Measurements from ENCODE around the gene CKS2.
"Not testable (repeated sequence)": the region's sequence is repeated elsewhere in the genome, so short reads cannot be mapped to it uniquely, and the experiment has no call there.

Gene CKS2

DNA sequence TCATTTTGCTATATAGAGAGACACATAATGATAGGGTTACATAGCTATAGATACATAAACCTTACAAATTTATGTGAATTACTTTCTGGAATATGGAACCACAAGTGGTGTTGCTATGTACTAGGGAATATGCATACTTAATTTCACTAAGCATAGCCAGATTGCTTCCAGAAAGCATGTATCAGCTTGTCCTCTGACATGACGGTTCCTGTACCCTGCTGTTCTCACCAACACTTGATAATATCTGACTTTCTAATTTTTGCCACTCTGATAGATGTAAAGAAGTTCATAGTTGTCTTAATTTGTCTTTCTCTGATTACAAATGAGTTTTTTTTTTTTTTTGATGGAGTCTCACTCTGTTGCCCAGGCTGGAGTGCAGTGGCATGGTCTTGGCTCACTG is 18.0 kb upstream of the CKS2 start:
- no peak for DNase-seq (ENCODE audit: low read depth)
- no peak for TF ChIP-seq POLR2A (IDR thresholded peaks at IDR 0.05; ENCODE audit: extremely low read depth, insufficient read length)
- no peak for TF ChIP-seq MYC (IDR thresholded peaks at IDR 0.05; ENCODE audit: low read depth, low read length)
- TF ChIP-seq CTCF (IDR thresholded peaks at IDR 0.05; ENCODE audit: low read depth, low read length): no peak
- TF ChIP-seq, protein P1, sequence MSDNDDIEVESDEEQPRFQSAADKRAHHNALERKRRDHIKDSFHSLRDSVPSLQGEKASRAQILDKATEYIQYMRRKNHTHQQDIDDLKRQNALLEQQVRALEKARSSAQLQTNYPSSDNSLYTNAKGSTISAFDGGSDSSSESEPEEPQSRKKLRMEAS (IDR thresholded peaks at IDR 0.05; ENCODE audit: low read depth, low read length): no peak

DNA sequence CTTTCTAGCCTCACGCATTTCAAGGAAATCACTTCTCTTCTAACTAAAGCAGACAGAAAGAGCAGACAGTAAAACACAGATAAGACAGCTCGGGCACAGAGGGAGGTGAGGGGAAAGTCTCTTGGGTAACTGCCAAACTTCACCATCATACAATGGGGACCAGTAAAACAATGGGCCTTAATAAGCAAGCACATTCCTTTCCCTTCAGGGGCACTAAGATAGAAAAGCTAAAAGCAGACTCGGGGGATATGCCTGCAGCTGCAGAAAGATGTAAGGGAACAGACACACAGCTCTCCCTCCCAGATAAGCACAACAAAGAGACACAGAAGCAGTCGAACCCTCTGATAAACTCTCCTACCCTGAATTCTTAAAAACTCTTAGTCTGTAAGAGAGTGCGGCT is 15.6 kb upstream of the CKS2 start:
- TF ChIP-seq POLR2A (IDR thresholded peaks at IDR 0.05; ENCODE audit: extremely low read depth, insufficient read length) (no peak), CTCF (IDR thresholded peaks at IDR 0.05; ENCODE audit: low read depth, low read length) (no peak), MYC (IDR thresholded peaks at IDR 0.05; ENCODE audit: low read depth, low read length) (no peak)
- TF ChIP-seq, protein P1 (IDR thresholded peaks at IDR 0.05; ENCODE audit: low read depth, low read length): no peak
- no peak overlapping the region for H3K4me3 ChIP-seq (ENCODE audit: low read depth, low read length)
- DNase-seq (ENCODE audit: low read depth): no peak

More for the DNA sequence above, 18.0 kb upstream of the CKS2 start:
- H3K4me3 ChIP-seq (ENCODE audit: low read depth, low read length): no peak overlapping the region

DNA sequence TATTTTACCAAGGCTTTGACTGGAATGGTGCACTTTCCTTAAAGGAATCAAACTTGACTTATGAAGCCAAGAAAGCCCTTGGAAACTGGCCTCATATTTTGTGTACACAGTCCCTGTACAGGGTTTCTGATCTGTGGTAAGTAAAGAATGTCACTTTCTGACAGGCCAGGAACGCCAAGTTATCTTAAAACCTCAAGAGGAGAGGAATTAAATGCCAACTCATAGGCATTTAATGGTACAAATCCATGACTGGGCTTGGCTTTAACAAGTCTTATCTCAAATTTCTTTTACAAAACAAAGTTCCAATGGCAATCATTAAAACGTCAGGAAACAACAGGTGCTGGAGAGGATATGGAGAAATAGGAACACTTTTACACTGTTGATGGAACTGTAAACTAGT is 9.0 kb upstream of the CKS2 start:
- H3K4me3 ChIP-seq (ENCODE audit: low read depth, low read length); DNase-seq (ENCODE audit: low read depth): not testable (repeated sequence)

DNA sequence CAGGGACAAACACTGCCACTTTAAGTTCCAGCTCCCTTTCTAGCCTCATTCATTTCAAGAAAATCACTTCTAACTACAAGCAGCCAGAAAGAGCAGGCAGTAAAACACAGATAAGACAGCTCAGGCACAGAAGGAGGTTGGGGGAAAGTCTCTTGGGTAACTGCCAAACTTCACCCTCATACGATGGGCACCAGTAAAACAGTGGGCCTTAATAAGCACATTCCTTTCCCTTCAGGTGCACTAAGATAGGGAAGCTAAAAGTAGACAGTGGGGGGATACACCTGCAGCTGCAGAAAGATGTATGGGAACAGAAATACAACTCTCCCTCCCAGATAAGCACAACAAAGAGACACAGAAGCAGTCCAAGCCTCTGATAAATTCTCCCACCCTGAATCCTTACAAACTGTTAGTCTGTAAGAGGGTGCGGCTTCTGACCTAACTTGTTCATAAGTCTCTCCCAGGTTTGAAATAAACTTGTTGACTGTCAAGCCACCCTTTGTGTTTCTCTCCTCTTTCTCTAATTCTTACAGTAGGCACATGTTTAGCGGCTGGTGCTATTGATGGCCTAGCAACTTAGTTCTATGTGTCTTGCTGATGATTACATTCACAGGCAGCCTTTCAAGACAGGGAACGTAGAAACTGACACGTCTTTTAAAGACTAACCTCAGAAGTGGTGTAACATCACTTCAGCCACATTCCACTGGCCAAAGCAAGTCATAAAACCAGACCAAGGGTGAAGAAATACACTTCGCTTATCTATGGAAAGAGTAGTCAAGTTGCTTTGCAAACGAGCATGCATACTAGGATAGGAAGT is 6.8 kb upstream of the CKS2 start:
- TF ChIP-seq CTCF (IDR thresholded peaks at IDR 0.05; ENCODE audit: low read depth, low read length) (no peak), POLR2A (IDR thresholded peaks at IDR 0.05; ENCODE audit: extremely low read depth, insufficient read length) (peak; percentile 34), MYC (IDR thresholded peaks at IDR 0.05; ENCODE audit: low read depth, low read length) (peak; percentile 72)
- TF ChIP-seq, protein P1 (IDR thresholded peaks at IDR 0.05; ENCODE audit: low read depth, low read length): peak; percentile 74
- H3K4me3 ChIP-seq (ENCODE audit: low read depth, low read length): peak overlapping the region; percentile 70
- peak; percentile 94 for DNase-seq (ENCODE audit: low read depth)

- TF ChIP-seq POLR2A (IDR thresholded peaks at IDR 0.05; ENCODE audit: extremely low read depth, insufficient read length): peak; percentile 16
- TF ChIP-seq MYC (IDR thresholded peaks at IDR 0.05; ENCODE audit: low read depth, low read length): no peak; the same call in 1 of the 2 replicates
- H3K4me3 ChIP-seq (ENCODE audit: low read depth, low read length): peak overlapping the region; percentile 70
- DNase-seq (ENCODE audit: low read depth): no peak
These were observed 6.2 kb upstream of the CKS2 start for GRCh38 chr9:89304834-89305188.

DNA sequence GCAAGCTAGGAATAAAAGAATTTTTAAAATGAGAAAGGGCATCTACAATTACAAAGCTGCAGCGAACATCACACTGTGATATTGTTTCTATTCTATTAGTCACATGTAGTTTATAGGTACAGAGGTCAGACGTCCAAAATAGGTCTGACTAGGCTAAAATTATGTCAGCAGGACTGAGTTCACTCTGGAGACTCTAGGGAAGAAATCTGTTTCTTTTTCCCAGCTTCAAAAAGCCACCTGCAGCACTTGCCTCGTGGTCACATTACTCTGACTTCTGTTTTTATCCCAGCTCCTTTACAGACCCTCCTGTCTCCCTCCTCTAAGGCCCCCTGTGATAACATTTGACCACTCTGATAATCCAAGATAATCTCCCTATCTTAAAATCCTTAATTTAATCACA is 5.1 kb upstream of the CKS2 start:
- H3K4me3 ChIP-seq (ENCODE audit: low read depth, low read length): peak overlapping the region; percentile 70
- peak; percentile 45 for DNase-seq (ENCODE audit: low read depth)
- TF ChIP-seq CTCF (IDR thresholded peaks at IDR 0.05; ENCODE audit: low read depth, low read length): no peak
- TF ChIP-seq MYC (IDR thresholded peaks at IDR 0.05; ENCODE audit: low read depth, low read length): peak; percentile 59; the same call in 1 of the 2 replicates
- TF ChIP-seq, protein P1 (IDR thresholded peaks at IDR 0.05; ENCODE audit: low read depth, low read length): peak; percentile 59

GRCh38 chr9:89309166-89309565 is 1.8 kb upstream of the CKS2 start:
- no peak for DNase-seq (ENCODE audit: low read depth)
- TF ChIP-seq MYC (IDR thresholded peaks at IDR 0.05; ENCODE audit: low read depth, low read length) (no peak), POLR2A (IDR thresholded peaks at IDR 0.05; ENCODE audit: extremely low read depth, insufficient read length) (no peak), CTCF (IDR thresholded peaks at IDR 0.05; ENCODE audit: low read depth, low read length) (no peak)
- TF ChIP-seq, protein P1 (IDR thresholded peaks at IDR 0.05; ENCODE audit: low read depth, low read length): no peak
- H3K4me3 ChIP-seq (ENCODE audit: low read depth, low read length): no peak overlapping the region
